Osteocyte (in vitro differentiated cells): ENCODE measurements around the gene RAD51B. TPM values are rescaled to one million over a fixed set of nuclear protein-coding genes. Genes with fewer than 3 reads are reported as not detected.

Source experiments
- DNase-seq: peaks from one replicate; pipeline ENCODE4 v3.0.0; 2021; ENCODE audit warnings: mixed read lengths; ENCODE audit not compliant: unreplicated experiment; ENCODE audit errors: extremely low spot score
- H3K27ac Mint-ChIP-seq: one replicate; pipeline ENCODE4 v1.8.0; 2021; ENCODE audit warnings: mild to moderate bottlenecking, mixed read lengths; ENCODE audit not compliant: unreplicated experiment
- H3K27me3 Mint-ChIP-seq: one replicate; pipeline ENCODE4 v1.8.0; 2021; ENCODE audit warnings: mixed read lengths; ENCODE audit not compliant: unreplicated experiment
- H3K36me3 Mint-ChIP-seq: one replicate; pipeline ENCODE4 v1.8.0; 2021; ENCODE audit warnings: mixed read lengths; ENCODE audit not compliant: unreplicated experiment
- H3K4me1 Mint-ChIP-seq: one replicate; pipeline ENCODE4 v1.8.0; 2021; ENCODE audit warnings: mixed read lengths; ENCODE audit not compliant: unreplicated experiment
- H3K4me3 Mint-ChIP-seq: one replicate; pipeline ENCODE4 v1.8.0; 2021; ENCODE audit warnings: mild to moderate bottlenecking, moderate library complexity, mixed read lengths; ENCODE audit not compliant: unreplicated experiment
- H3K9me3 Mint-ChIP-seq: one replicate; pipeline ENCODE4 v1.8.0; 2021; ENCODE audit warnings: mixed read lengths; ENCODE audit not compliant: unreplicated experiment
- CTCF ChIP-seq: fragments of 200-600 bp; sonication (generic); IDR thresholded peaks from 2 replicates; pipeline ENCODE4 v1.5.0; 2021; ENCODE audit warnings: antibody characterized with exemption, mild to moderate bottlenecking, moderate library complexity
- total RNA-seq: library from RNA; stranded (reverse); gene quantifications from 2 replicates; pipeline ENCODE4 v1.2.1, GENCODE V29; 2021

Gene RAD51B
- total RNA-seq, 1 donor from 2014 or later, result 12.7 TPM

DNA sequence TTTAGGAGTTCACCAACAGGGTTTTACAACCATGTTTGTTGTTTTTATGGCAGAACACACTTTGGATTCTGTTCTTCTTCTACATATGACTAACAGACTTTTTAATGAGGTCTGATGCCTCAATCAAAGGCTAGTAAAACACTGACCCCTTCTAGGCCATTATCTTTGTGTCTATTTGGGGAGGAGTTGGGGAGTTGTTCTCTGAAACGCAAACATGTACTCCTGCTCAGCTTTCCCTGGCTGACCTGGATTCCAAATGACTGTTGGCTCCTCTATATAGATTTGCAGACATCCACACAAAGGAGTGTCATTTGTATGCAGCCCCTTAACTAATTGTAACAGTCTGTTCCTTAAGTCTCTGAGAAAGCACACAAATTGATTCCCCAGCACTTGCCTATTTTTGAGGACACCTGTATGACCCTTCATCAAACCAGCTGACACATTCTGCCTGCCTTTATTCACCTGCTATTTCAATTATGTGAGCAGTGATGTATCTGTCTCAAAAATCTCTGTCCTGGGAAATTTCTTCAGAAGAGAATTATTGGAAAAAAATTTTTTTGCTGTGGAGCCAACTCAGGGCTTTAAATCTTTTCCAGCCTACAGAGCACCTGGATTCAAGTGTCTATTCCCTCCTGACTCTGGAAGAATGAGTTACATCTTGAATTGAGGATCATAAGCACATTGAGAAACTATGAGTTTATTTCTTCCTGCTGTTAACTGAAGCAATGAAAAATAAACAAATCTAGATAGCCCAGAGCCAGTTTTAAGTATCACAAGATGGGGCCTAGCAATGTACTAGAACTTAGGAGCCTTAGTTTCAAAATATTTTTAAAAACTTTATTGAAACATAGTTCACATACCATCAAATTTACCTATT is 417.2 kb downstream of the RAD51B start:
- Mint-ChIP-seq H3K27me3 (no peaks in the 10 kb centered on the region), H3K4me3 (no peak overlapping the region), H3K9me3 (no peaks in the 10 kb centered on the region), H3K36me3 (no peaks in the 10 kb centered on the region), H3K27ac (peak overlapping the region; percentile 76), H3K4me1 (peaks cover 30% of the 10 kb centered on the region)
- TF ChIP-seq CTCF, result no peak
- DNase-seq, result no peak

GRCh38 chr14:68238551-68238950 is 419.0 kb downstream of the RAD51B start:
- no peak overlapping the region for H3K4me3 Mint-ChIP-seq
- H3K27me3 Mint-ChIP-seq, result no peaks in the 10 kb centered on the region
- no peak for DNase-seq
- H3K27ac Mint-ChIP-seq, result no peak overlapping the region
- H3K4me1 Mint-ChIP-seq, result peaks cover 30% of the 10 kb centered on the region
- no peaks in the 10 kb centered on the region for H3K36me3 Mint-ChIP-seq
- no peaks in the 10 kb centered on the region for H3K9me3 Mint-ChIP-seq
- TF ChIP-seq CTCF, result no peak

DNA sequence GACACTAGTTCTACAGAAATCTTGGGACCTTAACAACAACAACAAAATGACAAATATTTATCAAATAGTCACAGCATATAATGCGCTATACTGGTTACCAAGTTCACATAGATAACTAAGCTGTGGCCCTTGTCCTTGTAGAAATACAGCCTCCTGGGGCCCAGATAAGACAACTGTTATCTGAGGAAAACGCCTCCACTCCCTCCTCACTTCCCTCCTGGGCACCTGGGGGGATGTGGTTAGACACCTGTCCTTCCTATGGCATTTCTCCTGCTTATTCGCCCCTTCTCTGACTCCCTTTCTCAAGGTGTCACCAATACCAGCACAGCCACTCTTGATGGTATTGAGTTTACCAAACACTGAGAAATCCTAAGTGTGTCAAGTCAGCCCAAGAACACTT is 419.4 kb downstream of the RAD51B start:
- Mint-ChIP-seq H3K27ac (no peak overlapping the region), H3K4me1 (peaks cover 30% of the 10 kb centered on the region), H3K9me3 (no peaks in the 10 kb centered on the region), H3K36me3 (no peaks in the 10 kb centered on the region), H3K4me3 (no peak overlapping the region), H3K27me3 (no peaks in the 10 kb centered on the region)
- TF ChIP-seq CTCF, result no peak
- DNase-seq, result no peak

GRCh38 chr14:68239988-68240771 is 420.6 kb downstream of the RAD51B start:
- H3K27ac Mint-ChIP-seq, result no peak overlapping the region
- TF ChIP-seq CTCF, result no peak
- peaks cover 33% of the 10 kb centered on the region for H3K4me1 Mint-ChIP-seq
- no peaks in the 10 kb centered on the region for H3K9me3 Mint-ChIP-seq
- no peaks in the 10 kb centered on the region for H3K36me3 Mint-ChIP-seq
- no peaks in the 10 kb centered on the region for H3K27me3 Mint-ChIP-seq
- no peak for DNase-seq
- no peak overlapping the region for H3K4me3 Mint-ChIP-seq

- Mint-ChIP-seq H3K9me3 (no peaks in the 10 kb centered on the region), H3K36me3 (no peaks in the 10 kb centered on the region), H3K27ac (no peak overlapping the region), H3K27me3 (no peaks in the 10 kb centered on the region), H3K4me1 (peaks cover 42% of the 10 kb centered on the region), H3K4me3 (no peak overlapping the region)
- no peak for TF ChIP-seq CTCF
- DNase-seq, result no peak
Measured at GRCh38 chr14:68241862-68242487, 422.4 kb downstream of the RAD51B start.
